CD4-positive, alpha-beta T cell treated with Interleukin-2 at 100 ng/mL for 4 hours (primary cell): ENCODE measurements around the gene POM121.
"Not testable (repeated sequence)": the region's sequence is repeated elsewhere in the genome, so short reads cannot be mapped to it uniquely, and the experiment has no call there.

Experiments
- DNase-seq: peaks from one replicate; pipeline ENCODE4 v3.0.0-alpha.2; 2020; ENCODE audit warnings: low spot score

The POM121 gene

GRCh38 chr7:72949686-72950085 lies 24.8 kb downstream of the POM121 start:
- DNase-seq = not testable (repeated sequence)

- DNase-seq = not testable (repeated sequence)
Observed at GRCh38 chr7:72950432-72950831, 25.5 kb downstream of the POM121 start.

GRCh38 chr7:72953901-72954562 lies 29.1 kb downstream of the POM121 start:
- DNase-seq = not testable (repeated sequence)

- DNase-seq = not testable (repeated sequence)
Observed at GRCh38 chr7:72954563-72955198, 29.8 kb downstream of the POM121 start.

- DNase-seq = not testable (repeated sequence)
Observed at GRCh38 chr7:72960029-72960428, 35.1 kb downstream of the POM121 start.

GRCh38 chr7:72960626-72961345 lies 35.9 kb downstream of the POM121 start:
- DNase-seq = not testable (repeated sequence)

- not testable (repeated sequence) for DNase-seq
Observed at GRCh38 chr7:72961346-72961650, 36.4 kb downstream of the POM121 start.

GRCh38 chr7:72963056-72963455 lies 38.2 kb downstream of the POM121 start:
- DNase-seq = not testable (repeated sequence)

- not testable (repeated sequence) for DNase-seq
Observed at GRCh38 chr7:72965186-72965975, 40.5 kb downstream of the POM121 start.

- DNase-seq = not testable (repeated sequence)
Observed at GRCh38 chr7:72966892-72967291, 42.0 kb downstream of the POM121 start.

- not testable (repeated sequence) for DNase-seq
Observed at GRCh38 chr7:72968980-72969516, 44.2 kb downstream of the POM121 start, which contains the start of gene TRIM74. TSS of gene TRIM74 (minus strand) at chr7:72969466. CDS start at chr7:72966157, 3,309 bp downstream.

GRCh38 chr7:72969688-72970087 lies 44.8 kb downstream of the POM121 start:
- DNase-seq = not testable (repeated sequence)

- DNase-seq = not testable (repeated sequence)
Observed at GRCh38 chr7:72971505-72971904, 46.6 kb downstream of the POM121 start.

GRCh38 chr7:72974781-72975180 lies 49.9 kb downstream of the POM121 start:
- not testable (repeated sequence) for DNase-seq

- DNase-seq = not testable (repeated sequence)
Observed at GRCh38 chr7:72975656-72976286, 50.9 kb downstream of the POM121 start.

GRCh38 chr7:72976434-72976833 lies 51.5 kb downstream of the POM121 start:
- not testable (repeated sequence) for DNase-seq

GRCh38 chr7:72980382-72980781 lies 55.5 kb downstream of the POM121 start:
- not testable (repeated sequence) for DNase-seq

- DNase-seq = not testable (repeated sequence)
Observed at GRCh38 chr7:72982084-72982483, 57.2 kb downstream of the POM121 start.

- not testable (repeated sequence) for DNase-seq
Observed at GRCh38 chr7:72990146-72990913, 65.4 kb downstream of the POM121 start.

GRCh38 chr7:72995484-72995883 lies 70.6 kb downstream of the POM121 start:
- DNase-seq = not testable (repeated sequence)
